Endothelial cell of umbilical vein (primary cell): ENCODE results near the gene PRDM12. TPM values are rescaled to one million over a fixed set of nuclear protein-coding genes. Genes with fewer than 3 reads are reported as not detected.

ENCODE experiments used
- BruUV-seq: library from RNA; stranded (reverse); fragments of 400-500 nt; replicated peaks from 2 replicates; lab custom pipeline; 2021; lab: Mats Ljungman, UMichigan
- CTCF ChIA-PET: fragments of 300-600, 350-600 bp; sonication (Branson Sonifier 250); formaldehyde crosslinking; loops from one replicate; lab custom pipeline; 2021; ENCODE audit warnings: antibody characterized with exemption, inconsistent platforms; lab: Charles Lee
- POLR2A ChIA-PET: fragments of 300-600, 350-600 bp; sonication (Branson Sonifier 250); formaldehyde crosslinking; loops from one replicate; lab custom pipeline; 2021; ENCODE audit warnings: antibody characterized with exemption, inconsistent platforms; lab: Charles Lee
- DNase-seq: peaks from one replicate; pipeline ENCODE4 v3.0.0-alpha.2; 2011; ENCODE audit warnings: low read depth, low spot score
- FAIRE-seq: peaks from 2 replicates; lab custom pipeline; 2011; peaks lifted over from hg19 to GRCh38; lab: Jason Lieb, UNC
- H2AFZ ChIP-seq: 2 replicates; pipeline ENCODE4 v1.6.0; 2012; ENCODE audit warnings: low read depth, low read length, control low read depth, inconsistent platforms
- H3K27ac ChIP-seq: 2 replicates; pipeline ENCODE4 v1.5.1; 2011; ENCODE audit warnings: low read depth, mild to moderate bottlenecking, control low read depth, low read length, moderate library complexity; ENCODE audit not compliant: insufficient read depth
- H3K27me3 ChIP-seq, 2 experiments: 2 replicates each; pipeline versions ENCODE4 v1.6.0 to v1.6.1; 2011; ENCODE audit warnings: low read length in 2 of 2, mixed read lengths in 1 of 2; ENCODE audit not compliant: control insufficient read depth in 2 of 2, insufficient read depth in 2 of 2
- H3K36me3 ChIP-seq, 2 experiments: 2 replicates in 1 of 2; 3 replicates in 1 of 2; pipeline ENCODE4 v1.5.1; 2011; ENCODE audit warnings: low read length in 2 of 2, mild to moderate bottlenecking in 1 of 2, moderate library complexity in 1 of 2; ENCODE audit not compliant: control insufficient read depth in 2 of 2, insufficient read depth in 2 of 2; ENCODE audit errors: extremely low read depth in 1 of 2
- H3K4me1 ChIP-seq: 3 replicates; pipeline ENCODE4 v1.5.1; 2011; ENCODE audit warnings: mild to moderate bottlenecking, low read length; ENCODE audit not compliant: control insufficient read depth, insufficient read depth; ENCODE audit errors: extremely low read depth
- H3K4me2 ChIP-seq: 2 replicates; pipeline ENCODE4 v1.6.1; 2011; ENCODE audit warnings: low read length, control low read depth, mixed read lengths; ENCODE audit not compliant: insufficient read depth
- H3K4me3 ChIP-seq, 3 experiments: fragments of 200-600 bp in 1 of 3; sonication (generic), shearing (Covaris generic) in 1 of 3; replicated peaks in 1 of 3; 2 replicates each; pipeline ENCODE4 v1.5.1; 2011 to 2016; ENCODE audit warnings: control low read depth in 3 of 3, low read length in 3 of 3, mild to moderate bottlenecking in 2 of 3, inconsistent platforms in 1 of 3, low read depth in 1 of 3, moderate library complexity in 1 of 3; ENCODE audit not compliant: insufficient read depth in 1 of 3
- H3K79me2 ChIP-seq: 2 replicates; pipeline ENCODE4 v1.6.0; 2012; ENCODE audit warnings: low read length, inconsistent platforms; ENCODE audit not compliant: control insufficient read depth, insufficient read depth
- H3K9ac ChIP-seq: replicated peaks from 2 replicates; pipeline ENCODE3; 2011; ENCODE audit warnings: low read length, control low read depth; ENCODE audit not compliant: insufficient read depth; ENCODE audit errors: extremely low read depth
- H3K9me1 ChIP-seq: replicated peaks from 3 replicates; pipeline ENCODE4 v1.6.0; 2011; ENCODE audit warnings: mild to moderate bottlenecking, low read length; ENCODE audit not compliant: control insufficient read depth, insufficient read depth; ENCODE audit errors: extremely low read depth
- H3K9me3 ChIP-seq: replicated peaks from 2 replicates; pipeline ENCODE4 v1.5.1; 2012; ENCODE audit warnings: low read length, inconsistent platforms; ENCODE audit not compliant: control insufficient read depth, insufficient read depth
- H4K20me1 ChIP-seq: replicated peaks from 2 replicates; pipeline ENCODE3; 2011; ENCODE audit warnings: mild to moderate bottlenecking, low read length; ENCODE audit not compliant: control insufficient read depth, insufficient read depth; ENCODE audit errors: extremely low read depth
- CTCF ChIP-seq, 2 donors: IDR thresholded peaks; 1 replicate in 1 of 2; 2 replicates in 1 of 2; pipeline ENCODE4 v1.5.1; 2011; ENCODE audit warnings: low read length in 2 of 2, mild to moderate bottlenecking in 2 of 2, moderate library complexity in 2 of 2, control low read depth in 1 of 2, inconsistent platforms in 1 of 2, low read depth in 1 of 2; ENCODE audit not compliant: insufficient read depth in 1 of 2; ENCODE audit errors: extremely low read depth in 1 of 2
- EZH2 ChIP-seq: IDR thresholded peaks from 2 replicates; pipeline ENCODE4 v1.6.1; 2012; ENCODE audit warnings: borderline replicate concordance, low read depth, mild to moderate bottlenecking, moderate library complexity, low read length, inconsistent platforms; ENCODE audit not compliant: severe bottlenecking
- FOS ChIP-seq: IDR thresholded peaks from 2 replicates; pipeline ENCODE4 v1.6.1; 2011; ENCODE audit warnings: mild to moderate bottlenecking, low read length, moderate library complexity, borderline replicate concordance; ENCODE audit not compliant: insufficient read depth
- GATA2 ChIP-seq: IDR thresholded peaks from 2 replicates; pipeline ENCODE4 v1.7.0; 2011; ENCODE audit warnings: low read depth, mild to moderate bottlenecking, moderate library complexity, mixed read lengths, low read length; ENCODE audit not compliant: insufficient read length, insufficient read depth
- JUN ChIP-seq: IDR thresholded peaks from 2 replicates; pipeline ENCODE4 v1.6.1; 2011; ENCODE audit warnings: borderline replicate concordance, low read depth; ENCODE audit not compliant: insufficient read length, insufficient read depth
- MAX ChIP-seq: IDR thresholded peaks from 2 replicates; pipeline ENCODE4 v1.6.1; 2011; ENCODE audit not compliant: insufficient read depth, insufficient read length
- MYC ChIP-seq: IDR thresholded peaks from one replicate; pipeline ENCODE4 v1.6.1; 2011; ENCODE audit warnings: mild to moderate bottlenecking, low read depth, low read length
- POLR2A ChIP-seq: IDR thresholded peaks from 2 replicates; pipeline ENCODE4 v1.6.1; 2012; ENCODE audit warnings: low read depth, mild to moderate bottlenecking, control low read depth, low read length
- POLR2AphosphoS5 ChIP-seq: IDR thresholded peaks from 2 replicates; pipeline ENCODE4 v1.6.1; 2012; ENCODE audit warnings: low read depth, mild to moderate bottlenecking, control low read depth, low read length, moderate library complexity; ENCODE audit not compliant: insufficient read depth
- dilution Hi-C: fragments of 300-500 bp; cut with MboI; formaldehyde crosslinking; loops from one replicate; pipeline ENCODE4 v1.15.0; 2019; ENCODE audit warnings: low sequenced_read_pairs; ENCODE audit not compliant: extremely low pct_ligation_motif_present
- intact Hi-C: fragments of 100-400 bp; cut with micrococcal nuclease; formaldehyde crosslinking; loops from one replicate; pipeline ENCODE4 v1.10.0; 2022
- polyA plus RNA-seq, 4 experiments: library from polyadenylated mRNA; depleted of rRNA in 3 of 4; stranded (reverse) in 3 of 4; unstranded in 1 of 4; fragments of >200 nt; gene quantifications; 2 replicates each; pipeline versions ENCODE4 v1.2.1 to v1.2.3, GENCODE V29; 2011 to 2012; ENCODE audit warnings: missing spikeins in 1 of 4
- total RNA-seq: library from RNA; stranded (reverse); gene quantifications from 2 replicates; pipeline ENCODE4 v1.2.3, GENCODE V29; 2021

PRDM12 gene
- total and polyA plus RNA-seq, 2 donors (not counting 3 experiments of a cell fraction or from before 2014, with no cell fraction given) = not detected

- BruUV-seq = no TSS peak
- DNase-seq (no peak), FAIRE-seq (no peak)
- Histone ChIP-seq H3K27me3 (peaks cover 50 to 54% of the 10 kb centered on the region in 2 experiments), H2AFZ (no peak overlapping the region), H3K79me2 (no peaks in the 10 kb centered on the region), H3K4me1 (no peaks in the 10 kb centered on the region), H3K27ac (no peak overlapping the region), H3K9ac (no peak overlapping the region), H3K9me1 (no peaks in the 10 kb centered on the region), H4K20me1 (no peaks in the 10 kb centered on the region), H3K36me3 (no peaks in the 10 kb centered on the region), H3K4me2 (no peak overlapping the region), H3K9me3 (no peaks in the 10 kb centered on the region), H3K4me3 (no peak overlapping the region)
- dilution Hi-C loops (no loop called here), intact Hi-C loops (no loop called here)
- CTCF ChIA-PET = interaction anchor here (1.1 to 1.2 kb wide), 2 partner anchors 15 to 16 kb away, joined by 3 read pairs; no protein-coding TSS in a partner anchor
- TF ChIP-seq CTCF (IDR thresholded peaks at IDR 0.05; ENCODE audit: extremely low read depth in 1 of 2, insufficient read depth in 1 of 2, low read depth in 1 of 2, low read length in 2 of 2) (no peak), GATA2 (no peak), EZH2 (no peak), POLR2A (no peak), POLR2AphosphoS5 (no peak), JUN (no peak), MAX (no peak), MYC (no peak), FOS (no peak)
- POLR2A ChIA-PET = interaction anchor here (0.5 kb wide), 1 partner anchor 381 kb away, joined by 5 read pairs; no protein-coding TSS in a partner anchor
These were observed 3.8 kb downstream of the PRDM12 start for GRCh38 chr9:130668196-130668595.
